Nephron progenitor cell (in vitro differentiated cells): ENCODE data around the gene ENO1.

Experiments
- DNase-seq: peaks from one replicate; pipeline ENCODE4 v3.0.0; 2021
- H3K27ac Mint-ChIP-seq: 2 replicates; pipeline ENCODE4 v1.8.0; 2021; ENCODE audit warnings: mild to moderate bottlenecking, moderate library complexity, mixed read lengths
- H3K27me3 Mint-ChIP-seq: 2 replicates; pipeline ENCODE4 v1.8.0; 2021; ENCODE audit warnings: mild to moderate bottlenecking, low read depth, mixed read lengths; ENCODE audit not compliant: poor library complexity
- H3K36me3 Mint-ChIP-seq: 2 replicates; pipeline ENCODE4 v1.8.0; 2021; ENCODE audit warnings: low read depth, mixed read lengths
- H3K4me1 Mint-ChIP-seq: 2 replicates; pipeline ENCODE4 v1.8.0; 2021; ENCODE audit warnings: mixed read lengths
- H3K4me3 Mint-ChIP-seq: 2 replicates; pipeline ENCODE4 v1.8.0; 2021; ENCODE audit warnings: mild to moderate bottlenecking, moderate library complexity, mixed read lengths
- H3K9me3 Mint-ChIP-seq: 2 replicates; pipeline ENCODE4 v1.8.0; 2021; ENCODE audit warnings: mild to moderate bottlenecking, moderate library complexity, mixed read lengths
- CTCF ChIP-seq: fragments of 200-600 bp; sonication (generic); IDR thresholded peaks from 2 replicates; pipeline ENCODE4 v1.5.0; 2021; ENCODE audit warnings: antibody characterized with exemption

Gene ENO1

DNA sequence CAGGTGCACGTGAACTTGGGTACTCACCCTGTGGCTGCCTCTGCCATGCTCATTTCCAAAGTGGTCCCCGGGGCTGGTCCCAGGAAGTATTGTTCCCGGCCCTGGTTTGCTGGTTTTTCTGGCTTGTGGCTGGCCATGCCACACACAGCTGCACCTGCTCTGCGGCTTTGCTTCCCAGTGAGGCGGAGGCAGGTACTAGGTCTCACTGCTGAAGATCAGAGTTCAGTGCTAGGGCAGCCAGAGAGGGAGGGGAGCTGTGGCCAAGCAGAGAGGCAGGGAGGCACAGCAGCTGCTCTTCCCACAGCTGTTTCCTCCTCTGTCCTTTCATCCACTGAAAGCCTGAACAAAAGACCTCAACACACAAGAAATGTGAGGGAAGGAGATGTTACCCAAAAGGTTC, 30.5 kb downstream of the ENO1 start:
- H3K36me3 Mint-ChIP-seq: no peaks in the 10 kb centered on the region
- no peaks in the 10 kb centered on the region for H3K27me3 Mint-ChIP-seq
- H3K9me3 Mint-ChIP-seq: peaks cover under 1% of the 10 kb centered on the region
- no peak for TF ChIP-seq CTCF
- DNase-seq: no peak
- no peak overlapping the region for H3K4me3 Mint-ChIP-seq
- H3K27ac Mint-ChIP-seq: no peak overlapping the region
- H3K4me1 Mint-ChIP-seq: peaks cover 44% of the 10 kb centered on the region

DNA sequence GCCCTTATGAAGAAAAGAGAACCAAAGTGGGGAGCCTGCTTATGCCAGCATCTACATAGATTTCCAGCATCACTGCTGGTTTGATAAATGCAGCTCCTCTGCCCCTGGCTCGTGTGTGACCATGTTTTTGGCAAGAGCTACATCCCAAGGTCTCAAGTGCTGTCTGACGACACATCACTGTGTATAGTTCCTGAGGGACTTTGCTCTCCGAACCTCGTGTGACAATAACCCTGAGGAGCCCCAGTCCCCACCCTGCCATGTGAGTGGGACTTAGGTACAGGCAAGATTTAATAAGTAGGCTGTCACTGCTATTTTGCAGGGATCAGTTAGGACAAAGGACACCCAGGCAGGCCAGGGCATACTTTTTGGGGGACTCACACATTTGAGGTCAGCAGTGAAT, 32.2 kb downstream of the ENO1 start:
- Mint-ChIP-seq H3K36me3 (peaks cover under 1% of the 10 kb centered on the region), H3K4me3 (no peak overlapping the region), H3K9me3 (peaks cover 7% of the 10 kb centered on the region)

GRCh38 chr1:8845104-8846097, 33.1 kb downstream of the ENO1 start:
- H3K36me3 Mint-ChIP-seq: peaks cover 7% of the 10 kb centered on the region
- no peak for TF ChIP-seq CTCF
- H3K4me3 Mint-ChIP-seq: no peak overlapping the region
- peaks cover 48% of the 10 kb centered on the region for H3K4me1 Mint-ChIP-seq
- no peak for DNase-seq
- peaks cover 14% of the 10 kb centered on the region for H3K9me3 Mint-ChIP-seq
- peaks cover 6% of the 10 kb centered on the region for H3K27me3 Mint-ChIP-seq
- peak overlapping the region; percentile 39 for H3K27ac Mint-ChIP-seq

More for the DNA sequence above, 32.2 kb downstream of the ENO1 start:
- H3K4me1 Mint-ChIP-seq: peaks cover 47% of the 10 kb centered on the region
- no peak for DNase-seq
- H3K27me3 Mint-ChIP-seq: peaks cover 6% of the 10 kb centered on the region
- H3K27ac Mint-ChIP-seq: no peak overlapping the region
- no peak for TF ChIP-seq CTCF

DNA sequence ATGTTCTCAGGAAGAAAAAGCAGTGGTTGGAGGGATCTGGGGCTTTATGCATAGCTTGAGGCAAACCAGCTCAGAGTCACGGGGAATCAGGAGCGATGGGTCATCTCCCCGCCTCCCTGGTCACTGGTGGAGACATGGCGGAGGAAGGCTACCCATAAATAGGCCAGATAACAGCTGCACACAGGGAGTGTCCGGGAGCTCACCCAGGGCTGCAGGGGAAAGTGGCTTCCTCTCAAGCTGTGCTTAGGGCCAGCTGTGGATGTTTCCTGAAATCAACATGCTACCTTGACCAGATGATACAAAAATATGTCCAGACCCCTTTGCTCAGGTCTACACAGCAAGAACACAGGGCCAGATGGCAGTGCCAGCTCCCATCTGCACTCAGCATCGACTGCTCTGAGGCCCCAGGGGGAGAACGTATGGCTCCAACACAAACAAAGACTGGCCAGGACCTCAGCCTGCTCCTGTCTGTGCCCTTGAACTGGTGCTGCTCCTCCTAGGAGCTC, 33.9 kb downstream of the ENO1 start:
- Mint-ChIP-seq H3K4me3 (no peak overlapping the region), H3K4me1 (peaks cover 54% of the 10 kb centered on the region), H3K27me3 (peaks cover 6% of the 10 kb centered on the region), H3K9me3 (peaks cover 19% of the 10 kb centered on the region), H3K27ac (peak overlapping the region; percentile 63), H3K36me3 (peaks cover 11% of the 10 kb centered on the region)
- DNase-seq: no peak
- no peak for TF ChIP-seq CTCF

DNA sequence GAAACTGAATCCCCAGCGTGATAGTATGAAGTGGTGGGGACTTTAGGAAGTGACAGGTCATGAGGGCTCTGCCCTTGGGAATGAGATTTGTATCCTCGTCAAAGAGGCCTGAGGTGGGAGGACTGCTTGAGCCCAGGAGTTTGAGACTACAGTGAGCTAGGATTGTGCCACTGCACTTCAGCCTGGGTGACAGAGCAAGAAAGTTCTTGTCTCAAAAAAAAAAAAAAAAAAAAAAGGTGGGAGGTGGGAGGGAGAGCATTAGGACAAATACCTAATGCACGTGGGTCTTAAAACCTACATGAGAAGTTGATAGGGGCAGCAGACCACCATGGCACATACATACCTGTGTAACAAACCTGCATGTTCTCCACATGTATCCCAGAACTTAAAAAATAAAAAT, 37.1 kb downstream of the ENO1 start:
- Mint-ChIP-seq H3K27me3 (peaks cover 6% of the 10 kb centered on the region), H3K4me1 (peaks cover 39% of the 10 kb centered on the region), H3K27ac (no peak overlapping the region), H3K4me3 (no peak overlapping the region), H3K9me3 (peaks cover 19% of the 10 kb centered on the region), H3K36me3 (peaks cover 11% of the 10 kb centered on the region)
- DNase-seq: no peak
- no peak for TF ChIP-seq CTCF
